Small intestine (tissue), 7 donors: ENCODE data around the gene SPTLC2. TPM values are rescaled to one million over a fixed set of nuclear protein-coding genes. Genes with fewer than 3 reads are reported as not detected.

Experiments used
- DNase-seq, 2 donors: peaks; one replicate each; pipeline versions ENCODE4 v3.0.0 to v3.0.0-alpha.2; 2013
- FAIRE-seq: peaks from 2 replicates; lab custom pipeline; 2012; peaks lifted over from hg19 to GRCh38; lab: Jason Lieb, UNC
- H3K27ac ChIP-seq, 3 donors: one replicate each; pipeline ENCODE4 v1.5.1; 2013; ENCODE audit warnings: low read length in 2 of 3, mild to moderate bottlenecking in 2 of 3, control low read depth in 1 of 3, inconsistent platforms in 1 of 3, low read depth in 1 of 3, moderate library complexity in 1 of 3
- H3K27me3 ChIP-seq, 3 donors: one replicate each; pipeline ENCODE4 v1.6.1; 2013; ENCODE audit warnings: low read length in 3 of 3, inconsistent platforms in 1 of 3; ENCODE audit not compliant: control insufficient read depth in 3 of 3, insufficient read depth in 3 of 3
- H3K36me3 ChIP-seq, 3 donors: one replicate each; pipeline ENCODE4 v1.6.1; 2013; ENCODE audit warnings: low read length in 3 of 3, inconsistent platforms in 1 of 3, low read depth in 1 of 3, mild to moderate bottlenecking in 1 of 3, moderate library complexity in 1 of 3; ENCODE audit not compliant: control insufficient read depth in 3 of 3, insufficient read depth in 2 of 3
- H3K4me1 ChIP-seq, 3 donors: one replicate each; pipeline ENCODE4 v1.6.1; 2013; ENCODE audit warnings: low read length in 2 of 3, inconsistent platforms in 1 of 3, low read depth in 1 of 3, mild to moderate bottlenecking in 1 of 3, moderate library complexity in 1 of 3; ENCODE audit not compliant: control insufficient read depth in 3 of 3, insufficient read depth in 2 of 3
- H3K4me3 ChIP-seq, 3 donors: one replicate each; pipeline ENCODE4 v1.5.1; 2013; ENCODE audit warnings: low read length in 3 of 3, control low read depth in 1 of 3, inconsistent platforms in 1 of 3, low read depth in 1 of 3, mild to moderate bottlenecking in 1 of 3, moderate library complexity in 1 of 3
- H3K9me3 ChIP-seq, 2 donors: one replicate each; pipeline ENCODE4 v1.6.1; 2013; ENCODE audit warnings: low read depth in 1 of 2, low read length in 1 of 2; ENCODE audit not compliant: control insufficient read depth in 2 of 2, insufficient read depth in 1 of 2
- WGBS, 3 donors: extraction: QIAGEN DNeasy Blood & Tissue Kit; methylation state at CpG; one replicate each; pipeline ENCODE4 v1.1.7; 2013; 5-methylcytosine and 5-hydroxymethylcytosine counted together
- polyA plus RNA-seq, 4 donors: library from polyadenylated mRNA; stranded (reverse) in 3 of 4; unstranded in 1 of 4; fragments of 200-250 nt in 3 of 4; fragments of 120-200 nt in 1 of 4; gene quantifications; one replicate each; pipeline versions ENCODE4 v1.2.1 to v1.2.3, GENCODE V29; 2013
- donor health status: healthy with polysubstance abuse.
- donor health status: control.
- donor health status: control.
- donor health status: Bipolar disorder and iron deficiency.
- donor health status: healthy.

The SPTLC2 gene
- polyA plus RNA-seq, 4 donors: 5.9 to 27.5 (median 15.2) TPM

GRCh38 chr14:77470224-77470870, 146.1 kb downstream of the SPTLC2 start:
- Histone ChIP-seq H3K36me3 (peaks cover 9 to 27% (median 19%) of the 10 kb centered on the region in 3 donors), H3K27ac (no peak overlapping the region), H3K4me1 (no peaks in the 10 kb centered on the region), H3K9me3 (no peaks in the 10 kb centered on the region), H3K27me3 (no peaks in the 10 kb centered on the region), H3K4me3 (no peak overlapping the region)
- WGBS, 3 donors: 42 to 69% (median 51%) methylated on average over 5 of the region's 5 CpGs
- no peak for FAIRE-seq
- peak; percentile 35 to 36 for DNase-seq

GRCh38 chr14:77469539-77469938, 146.9 kb downstream of the SPTLC2 start:
- DNase-seq (no peak), FAIRE-seq (no peak)
- Histone ChIP-seq H3K9me3 (no peaks in the 10 kb centered on the region), H3K27me3 (no peaks in the 10 kb centered on the region), H3K4me3 (no peak overlapping the region), H3K4me1 (no peaks in the 10 kb centered on the region), H3K27ac (no peak overlapping the region), H3K36me3 (peaks cover 13 to 30% (median 21%) of the 10 kb centered on the region in 3 donors)
- WGBS, 3 donors: 91 to 93% (median 92%) methylated on average over 1 of the region's 1 CpG

DNA sequence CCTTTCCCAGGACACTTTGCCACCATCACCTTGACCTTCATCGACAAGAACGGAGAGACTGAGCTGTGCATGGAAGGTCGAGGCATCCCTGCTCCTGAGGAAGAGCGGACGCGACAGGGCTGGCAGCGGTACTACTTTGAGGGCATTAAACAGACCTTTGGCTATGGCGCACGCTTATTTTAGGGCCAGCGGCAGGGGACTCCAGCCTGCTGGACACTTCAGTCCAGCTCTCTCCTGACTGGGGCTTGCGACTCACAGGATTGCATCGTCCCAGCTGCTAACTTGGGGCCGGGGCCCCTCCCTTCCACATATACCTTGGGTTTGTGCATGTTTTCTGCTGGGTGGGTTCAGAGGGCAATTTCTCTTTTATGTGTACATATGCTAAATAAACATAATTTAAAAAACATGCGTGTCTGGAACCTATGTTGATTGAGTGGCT, 147.4 kb downstream of the SPTLC2 start:
- H3K9me3 ChIP-seq: no peaks in the 10 kb centered on the region
- H3K4me3 ChIP-seq: no peak overlapping the region
- WGBS, 3 donors: 82 to 88% (median 84%) methylated on average over 14 of the region's 14 CpGs
- H3K27ac ChIP-seq: no peak overlapping the region
- DNase-seq (no peak), FAIRE-seq (no peak)
- H3K27me3 ChIP-seq: no peaks in the 10 kb centered on the region
- peaks cover 13 to 34% (median 23%) of the 10 kb centered on the region in 3 donors for H3K36me3 ChIP-seq
- no peaks in the 10 kb centered on the region for H3K4me1 ChIP-seq

DNA sequence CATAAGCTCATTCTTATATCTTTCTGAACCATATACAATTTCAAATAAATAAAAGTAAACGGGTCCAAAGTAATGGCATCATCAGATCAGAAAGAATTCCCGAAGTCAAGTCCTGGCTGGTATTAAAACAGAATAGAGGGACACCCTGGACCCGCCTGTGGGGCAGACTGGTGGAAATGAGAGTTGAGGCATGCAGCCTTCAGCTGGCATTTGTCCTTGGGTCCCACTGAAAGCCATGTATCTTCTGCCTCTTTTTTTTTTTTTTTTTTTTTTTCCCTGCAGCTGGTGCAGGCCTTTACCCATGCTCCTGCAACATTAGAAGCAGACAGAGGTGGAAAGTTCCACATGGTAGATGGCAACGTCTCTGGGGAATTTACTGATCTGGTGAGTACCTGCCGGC, 148.6 kb downstream of the SPTLC2 start:
- FAIRE-seq (no peak), DNase-seq (no peak)
- H3K4me3 ChIP-seq: no peak overlapping the region
- no peaks in the 10 kb centered on the region for H3K4me1 ChIP-seq
- WGBS, 3 donors: 90 to 92% (median 91%) methylated on average over 5 of the region's 5 CpGs
- no peaks in the 10 kb centered on the region for H3K9me3 ChIP-seq
- no peaks in the 10 kb centered on the region for H3K27me3 ChIP-seq
- peaks cover 17 to 45% (median 23%) of the 10 kb centered on the region in 3 donors for H3K36me3 ChIP-seq
- no peak overlapping the region for H3K27ac ChIP-seq

- Histone ChIP-seq H3K36me3 (peaks cover 6 to 28% (median 7%) of the 10 kb centered on the region in 3 donors), H3K4me3 (peak overlapping the region in 2 of 3 donors; percentile 69 to 99), H3K9me3 (no peaks in the 10 kb centered on the region), H3K27ac (no peak overlapping the region), H3K4me1 (peaks cover 0 to 3% (median 0%) of the 10 kb centered on the region in 3 donors), H3K27me3 (no peaks in the 10 kb centered on the region)
- DNase-seq (peak; percentile 59 to 75), FAIRE-seq (no peak)
- 33 to 36% (median 36%) methylated on average over 13 of the region's 13 CpGs for WGBS, 3 donors
Measured at GRCh38 chr14:77459072-77459723, 157.2 kb downstream of the SPTLC2 start.

- Histone ChIP-seq H3K4me1 (peaks cover 0 to 3% (median 0%) of the 10 kb centered on the region in 3 donors), H3K36me3 (peaks cover 3 to 22% (median 6%) of the 10 kb centered on the region in 3 donors), H3K4me3 (peak overlapping the region; percentile 69 to 99 (median 98)), H3K27me3 (no peaks in the 10 kb centered on the region), H3K9me3 (no peaks in the 10 kb centered on the region), H3K27ac (peak overlapping the region; percentile 77 to 99 (median 82))
- 0% methylated on average over 28 to 29 of the region's 29 CpGs for WGBS, 3 donors
- DNase-seq: peak; percentile 60 to 67
- FAIRE-seq: no peak
Measured at GRCh38 chr14:77458249-77458950, 158.0 kb downstream of the SPTLC2 start.

GRCh38 chr14:77457522-77458248, 158.8 kb downstream of the SPTLC2 start, which contains the start of the genes AHSA1 and VIPAS39:
TSS of gene AHSA1 (plus strand) at chr14:77458093. CDS start at chr14:77458190, 97 bp downstream.
TSS of gene VIPAS39 (minus strand) at chr14:77457601. CDS start at chr14:77454102, 3,499 bp downstream.
- FAIRE-seq: no peak
- peak; percentile 99 for DNase-seq
- Histone ChIP-seq H3K4me3 (peak within 1 kb of the TSS; percentile 69 to 99 (median 98)), H3K4me1 (peaks cover 0 to 3% (median 0%) of the 10 kb centered on the region in 3 donors), H3K27ac (peak within 1 kb of the TSS; percentile 82 to 99 (median 83)), H3K9me3 (no peaks in the 10 kb centered on the region), H3K27me3 (no peaks in the 10 kb centered on the region), H3K36me3 (peaks cover 4 to 18% (median 6%) of the 10 kb centered on the region in 3 donors)
- 0% methylated on average over 45 to 50 of the region's 50 CpGs for WGBS, 3 donors
